ENCODE measurements around the gene NGDN. TPM values are rescaled to one million over a fixed set of nuclear protein-coding genes. Genes with fewer than 3 reads are reported as not detected.

The NGDN gene
- total RNA-seq, 1 donor from 2014 or later = 43.4 TPM

GRCh38 chr14:23523229-23524016 lies 53.9 kb downstream of the NGDN start:
- Histone ChIP-seq H3K27me3 (ENCODE audit: control insufficient read depth, insufficient read depth, low read length) (no peaks in the 10 kb centered on the region), H3K4me3 (ENCODE audit: low read depth, low read length) (no peak overlapping the region), H3K36me3 (ENCODE audit: control insufficient read depth, insufficient read depth, low read length) (no peaks in the 10 kb centered on the region)
- TF ChIP-seq CTCF (IDR thresholded peaks at IDR 0.05; ENCODE audit: insufficient read depth, low read length, poor library complexity, severe bottlenecking) = no peak
- no peak for DNase-seq (ENCODE audit: low read depth)

GRCh38 chr14:23524954-23525353 lies 55.5 kb downstream of the NGDN start:
- no peaks in the 10 kb centered on the region for H3K27me3 ChIP-seq (ENCODE audit: control insufficient read depth, insufficient read depth, low read length)
- no peaks in the 10 kb centered on the region for H3K36me3 ChIP-seq (ENCODE audit: control insufficient read depth, insufficient read depth, low read length)
- TF ChIP-seq CTCF (IDR thresholded peaks at IDR 0.05; ENCODE audit: insufficient read depth, low read length, poor library complexity, severe bottlenecking) = no peak
- DNase-seq (ENCODE audit: low read depth) = no peak
- H3K4me3 ChIP-seq (ENCODE audit: low read depth, low read length) = no peak overlapping the region

GRCh38 chr14:23525611-23526010 lies 56.1 kb downstream of the NGDN start:
- DNase-seq (ENCODE audit: low read depth) = no peak
- TF ChIP-seq CTCF (IDR thresholded peaks at IDR 0.05; ENCODE audit: insufficient read depth, low read length, poor library complexity, severe bottlenecking) = no peak
- Histone ChIP-seq H3K36me3 (ENCODE audit: control insufficient read depth, insufficient read depth, low read length) (no peaks in the 10 kb centered on the region), H3K27me3 (ENCODE audit: control insufficient read depth, insufficient read depth, low read length) (no peaks in the 10 kb centered on the region), H3K4me3 (ENCODE audit: low read depth, low read length) (no peak overlapping the region)

Other genes with a start within 250 kb of the NGDN start
- gene RNF212B, start 231.8 kb upstream of the NGDN start, total RNA-seq = not detected in 2 replicates
- 11.9 and 24.3 TPM in 2 replicates for gene HOMEZ, start 183.6 kb upstream of the NGDN start, total RNA-seq
- gene PPP1R3E, start 166.8 kb upstream of the NGDN start, total RNA-seq = 2.5 and 2.9 TPM in 2 replicates
- gene BCL2L2, start 162.9 kb upstream of the NGDN start, total RNA-seq = 16.2 and 21.3 TPM in 2 replicates
- gene PABPN1, start 148.2 kb upstream of the NGDN start, total RNA-seq = 61.4 and 70.7 TPM in 2 replicates
- 7.8 and 13.1 TPM in 2 replicates for gene SLC22A17, start 116.8 kb upstream of the NGDN start, total RNA-seq
- 10.8 and 15.4 TPM in 2 replicates for gene EFS, start 104.5 kb upstream of the NGDN start, total RNA-seq
- not detected in 2 replicates for gene IL25, start 96.9 kb upstream of the NGDN start, total RNA-seq
- gene CMTM5, start 92.7 kb upstream of the NGDN start, total RNA-seq = not detected in 2 replicates
- gene MYH6, start 61.4 kb upstream of the NGDN start, total RNA-seq = not detected in 2 replicates
- not detected in 2 replicates for gene MYH7, start 34.0 kb upstream of the NGDN start, total RNA-seq
- 2.3 and 2.6 TPM in 2 replicates for gene ZFHX2, start 82.1 kb downstream of the NGDN start, total RNA-seq
- gene THTPA, start 86.6 kb downstream of the NGDN start, total RNA-seq = 5.7 and 8.5 TPM in 2 replicates
- 93.2 and 93.4 TPM in 2 replicates for gene AP1G2, start 98.1 kb downstream of the NGDN start, total RNA-seq
- 1.0 and 1.1 TPM in 2 replicates for gene JPH4, start 109.1 kb downstream of the NGDN start, total RNA-seq
- 3.6 and 5.8 TPM in 2 replicates for gene DHRS2, start 166.7 kb downstream of the NGDN start, total RNA-seq

Data from kidney epithelial cell (primary cell).